A375 (cell line): ENCODE measurements around the gene TMX3. TPM values are rescaled to one million over a fixed set of nuclear protein-coding genes. Genes with fewer than 3 reads are reported as not detected.

Experiments used
- total RNA-seq: library from RNA; depleted of rRNA; stranded (reverse); fragments of >200 nt; shearing (Covaris generic); gene quantifications from 2 replicates; pipeline ENCODE4 v1.2.3, GENCODE V29; 2014; rRNA removed

TMX3 gene
- total RNA-seq = 29.6 and 48.6 TPM in 2 replicates

GRCh38 chr18:68714712-68715496 is at the start of gene TMX3:
TSS of gene TMX3 (minus strand) at chr18:68715108. CDS start at chr18:68714981, 127 bp downstream.

Other genes with a start within 250 kb of the TMX3 start
- 52.6 and 64.2 TPM in 2 replicates for gene CCDC102B, start 83.0 kb upstream of the TMX3 start, total RNA-seq